ENCODE data around the gene SCD5.

GRCh38 chr4:82694046-82694445 is 104.5 kb downstream of the SCD5 start:
- TF ChIP-seq FOXA1 (IDR thresholded peaks at IDR 0.05) (no peak), HDGF (IDR thresholded peaks at IDR 0.05; ENCODE audit: borderline replicate concordance) (no peak), FOXK2 (IDR thresholded peaks at IDR 0.05) (no peak), BHLHE40 (IDR thresholded peaks at IDR 0.05; ENCODE audit: borderline replicate concordance) (no peak), CTBP1 (IDR thresholded peaks at IDR 0.05; ENCODE audit: borderline replicate concordance) (no peak), ZNF384 (IDR thresholded peaks at IDR 0.05) (no peak), SP1 (IDR thresholded peaks at IDR 0.05) (no peak), FOXM1 (IDR thresholded peaks at IDR 0.05; ENCODE audit: borderline replicate concordance) (no peak), SUZ12 (IDR thresholded peaks at IDR 0.05) (no peak), ARNT (IDR thresholded peaks at IDR 0.05) (no peak), TARDBP (IDR thresholded peaks at IDR 0.05) (no peak), ELF4 (IDR thresholded peaks at IDR 0.05) (no peak), LEF1 (IDR thresholded peaks at IDR 0.05; ENCODE audit: borderline replicate concordance) (no peak)
